ENCODE measurements around the gene ASCC2. TPM values are rescaled to one million over a fixed set of nuclear protein-coding genes. Genes with fewer than 3 reads are reported as not detected.
"Not testable (repeated sequence)": the region's sequence is repeated elsewhere in the genome, so short reads cannot be mapped to it uniquely, and the experiment has no call there.

Gene ASCC2
- polyA plus RNA-seq, 1 donor = 44.0 TPM

GRCh38 chr22:29838599-29838956 lies 504 bp upstream of the ASCC2 start:
- Histone ChIP-seq H3K27ac (ENCODE audit: low read length) (peak overlapping the region; percentile 2), H3K4me3 (ENCODE audit: low read length) (peak overlapping the region; percentile 99), H3K9me3 (ENCODE audit: control insufficient read depth, low read depth, low read length) (no peaks in the 10 kb centered on the region), H3K4me1 (ENCODE audit: control insufficient read depth, insufficient read depth, low read length) (peaks cover 5% of the 10 kb centered on the region), H3K36me3 (ENCODE audit: control insufficient read depth, insufficient read depth, low read length) (peaks cover 7% of the 10 kb centered on the region), H3K27me3 (ENCODE audit: control insufficient read depth, insufficient read depth, low read length) (no peaks in the 10 kb centered on the region)
- DNase-seq = no peak
- 100% methylated on average over 1 of the region's 5 CpGs for WGBS (ENCODE audit: insufficient coverage, low lambda C conversion rate)

- not testable (repeated sequence) for H3K4me3 ChIP-seq (ENCODE audit: low read length); DNase-seq; H3K4me1 ChIP-seq (ENCODE audit: control insufficient read depth, insufficient read depth, low read length); H3K27ac ChIP-seq (ENCODE audit: low read length); H3K9me3 ChIP-seq (ENCODE audit: control insufficient read depth, low read depth, low read length); H3K27me3 ChIP-seq (ENCODE audit: control insufficient read depth, insufficient read depth, low read length)
- WGBS (ENCODE audit: insufficient coverage, low lambda C conversion rate) = no CpG with 5 or more reads among the region's 18 CpGs
- peaks cover 21% of the 10 kb centered on the region for H3K36me3 ChIP-seq (ENCODE audit: control insufficient read depth, insufficient read depth, low read length)
Measured at GRCh38 chr22:29836791-29837370, 1.2 kb downstream of the ASCC2 start.

- Histone ChIP-seq H3K4me1 (ENCODE audit: control insufficient read depth, insufficient read depth, low read length) (peaks cover 5% of the 10 kb centered on the region), H3K27ac (ENCODE audit: low read length) (no peak overlapping the region)
- no CpG with 5 or more reads among the region's 1 CpG for WGBS (ENCODE audit: insufficient coverage, low lambda C conversion rate)
Measured at GRCh38 chr22:29834046-29834445, 4.0 kb downstream of the ASCC2 start.

GRCh38 chr22:29833392-29833965 lies 4.6 kb downstream of the ASCC2 start:
- DNase-seq = no peak
- Histone ChIP-seq H3K36me3 (ENCODE audit: control insufficient read depth, insufficient read depth, low read length) (peaks cover 40% of the 10 kb centered on the region), H3K27me3 (ENCODE audit: control insufficient read depth, insufficient read depth, low read length) (no peaks in the 10 kb centered on the region), H3K27ac (ENCODE audit: low read length) (no peak overlapping the region), H3K9me3 (ENCODE audit: control insufficient read depth, low read depth, low read length) (no peaks in the 10 kb centered on the region), H3K4me1 (ENCODE audit: control insufficient read depth, insufficient read depth, low read length) (peaks cover 5% of the 10 kb centered on the region), H3K4me3 (ENCODE audit: low read length) (no peak overlapping the region)
- 95% methylated on average over 3 of the region's 7 CpGs for WGBS (ENCODE audit: insufficient coverage, low lambda C conversion rate)

More at GRCh38 chr22:29834046-29834445, 4.0 kb downstream of the ASCC2 start:
- Histone ChIP-seq H3K27me3 (ENCODE audit: control insufficient read depth, insufficient read depth, low read length) (no peaks in the 10 kb centered on the region), H3K4me3 (ENCODE audit: low read length) (no peak overlapping the region), H3K36me3 (ENCODE audit: control insufficient read depth, insufficient read depth, low read length) (peaks cover 38% of the 10 kb centered on the region), H3K9me3 (ENCODE audit: control insufficient read depth, low read depth, low read length) (no peaks in the 10 kb centered on the region)
- DNase-seq = no peak

GRCh38 chr22:29831958-29832357 lies 6.1 kb downstream of the ASCC2 start:
- DNase-seq = no peak
- Histone ChIP-seq H3K36me3 (ENCODE audit: control insufficient read depth, insufficient read depth, low read length) (peaks cover 47% of the 10 kb centered on the region), H3K4me1 (ENCODE audit: control insufficient read depth, insufficient read depth, low read length) (no peaks in the 10 kb centered on the region), H3K27ac (ENCODE audit: low read length) (no peak overlapping the region), H3K9me3 (ENCODE audit: control insufficient read depth, low read depth, low read length) (no peaks in the 10 kb centered on the region), H3K27me3 (ENCODE audit: control insufficient read depth, insufficient read depth, low read length) (no peaks in the 10 kb centered on the region), H3K4me3 (ENCODE audit: low read length) (no peak overlapping the region)
- WGBS (ENCODE audit: insufficient coverage, low lambda C conversion rate) = 82% methylated on average over 2 of the region's 9 CpGs

- no peaks in the 10 kb centered on the region for H3K27me3 ChIP-seq (ENCODE audit: control insufficient read depth, insufficient read depth, low read length)
- no peak overlapping the region for H3K4me3 ChIP-seq (ENCODE audit: low read length)
- peaks cover 47% of the 10 kb centered on the region for H3K36me3 ChIP-seq (ENCODE audit: control insufficient read depth, insufficient read depth, low read length)
- no peak overlapping the region for H3K27ac ChIP-seq (ENCODE audit: low read length)
- 75% methylated on average over 4 of the region's 8 CpGs for WGBS (ENCODE audit: insufficient coverage, low lambda C conversion rate)
- H3K9me3 ChIP-seq (ENCODE audit: control insufficient read depth, low read depth, low read length) = no peaks in the 10 kb centered on the region
- H3K4me1 ChIP-seq (ENCODE audit: control insufficient read depth, insufficient read depth, low read length) = no peaks in the 10 kb centered on the region
- no peak for DNase-seq
Measured at GRCh38 chr22:29831186-29831921, 6.7 kb downstream of the ASCC2 start.

GRCh38 chr22:29830585-29830984 lies 7.5 kb downstream of the ASCC2 start:
- H3K4me1 ChIP-seq (ENCODE audit: control insufficient read depth, insufficient read depth, low read length) = no peaks in the 10 kb centered on the region
- H3K36me3 ChIP-seq (ENCODE audit: control insufficient read depth, insufficient read depth, low read length) = peaks cover 47% of the 10 kb centered on the region
- H3K27ac ChIP-seq (ENCODE audit: low read length) = no peak overlapping the region
- DNase-seq = no peak
- WGBS (ENCODE audit: insufficient coverage, low lambda C conversion rate) = no CpG with 5 or more reads among the region's 8 CpGs
- no peak overlapping the region for H3K4me3 ChIP-seq (ENCODE audit: low read length)
- no peaks in the 10 kb centered on the region for H3K9me3 ChIP-seq (ENCODE audit: control insufficient read depth, low read depth, low read length)
- no peaks in the 10 kb centered on the region for H3K27me3 ChIP-seq (ENCODE audit: control insufficient read depth, insufficient read depth, low read length)

GRCh38 chr22:29827726-29828125 lies 10.3 kb downstream of the ASCC2 start:
- not testable (repeated sequence) for H3K4me1 ChIP-seq (ENCODE audit: control insufficient read depth, insufficient read depth, low read length); DNase-seq; H3K9me3 ChIP-seq (ENCODE audit: control insufficient read depth, low read depth, low read length); H3K4me3 ChIP-seq (ENCODE audit: low read length); H3K27ac ChIP-seq (ENCODE audit: low read length); H3K27me3 ChIP-seq (ENCODE audit: control insufficient read depth, insufficient read depth, low read length)
- H3K36me3 ChIP-seq (ENCODE audit: control insufficient read depth, insufficient read depth, low read length) = peaks cover 52% of the 10 kb centered on the region
- no CpG with 5 or more reads among the region's 1 CpG for WGBS (ENCODE audit: insufficient coverage, low lambda C conversion rate)

- Histone ChIP-seq H3K36me3 (ENCODE audit: control insufficient read depth, insufficient read depth, low read length) (peaks cover 54% of the 10 kb centered on the region), H3K9me3 (ENCODE audit: control insufficient read depth, low read depth, low read length) (no peaks in the 10 kb centered on the region), H3K27me3 (ENCODE audit: control insufficient read depth, insufficient read depth, low read length) (no peaks in the 10 kb centered on the region), H3K4me1 (ENCODE audit: control insufficient read depth, insufficient read depth, low read length) (no peaks in the 10 kb centered on the region), H3K27ac (ENCODE audit: low read length) (no peak overlapping the region), H3K4me3 (ENCODE audit: low read length) (no peak overlapping the region)
- 100% methylated on average over 1 of the region's 4 CpGs for WGBS (ENCODE audit: insufficient coverage, low lambda C conversion rate)
- DNase-seq = no peak
Measured at GRCh38 chr22:29827091-29827490, 11.0 kb downstream of the ASCC2 start.

- peaks cover 47% of the 10 kb centered on the region for H3K36me3 ChIP-seq (ENCODE audit: control insufficient read depth, insufficient read depth, low read length)
- WGBS (ENCODE audit: insufficient coverage, low lambda C conversion rate) = 100% methylated on average over 2 of the region's 17 CpGs
- no peaks in the 10 kb centered on the region for H3K9me3 ChIP-seq (ENCODE audit: control insufficient read depth, low read depth, low read length)
- H3K27ac ChIP-seq (ENCODE audit: low read length) = no peak overlapping the region
- no peaks in the 10 kb centered on the region for H3K27me3 ChIP-seq (ENCODE audit: control insufficient read depth, insufficient read depth, low read length)
- H3K4me3 ChIP-seq (ENCODE audit: low read length) = no peak overlapping the region
- peaks cover 7% of the 10 kb centered on the region for H3K4me1 ChIP-seq (ENCODE audit: control insufficient read depth, insufficient read depth, low read length)
- no peak for DNase-seq
Measured at GRCh38 chr22:29825578-29825977, 12.5 kb downstream of the ASCC2 start.

Measured in large intestine (tissue), 3 donors.